ENCODE results near the gene APBA2. TPM values are rescaled to one million over a fixed set of nuclear protein-coding genes. Genes with fewer than 3 reads are reported as not detected.
A peak's percentile ranks its signal among the peaks of the same experiment; 100 is the strongest.

The APBA2 gene
- total RNA-seq, 1 experiment from 2014 or later, result not detected

- H3K9me3 ChIP-seq, result no peaks in the 10 kb centered on the region
- TF ChIP-seq CTCF (IDR thresholded peaks at IDR 0.05; ENCODE audit: insufficient read depth in 1 of 2, low read depth in 1 of 2, low read length in 1 of 2, severe bottlenecking in 1 of 2, unreplicated experiment in 1 of 2), result peak in 1 of 2 experiments; percentile 37
- H3K27me3 ChIP-seq (replicated peaks; ENCODE audit: control insufficient read depth, insufficient read depth, low read length), result no peaks in the 10 kb centered on the region
- H3K4me3 ChIP-seq (ENCODE audit: low read depth, low read length), result no peak overlapping the region
- BruUV-seq (replicated peaks), result no TSS peak
- peaks cover 3% of the 10 kb centered on the region for H3K27me3 Mint-ChIP-seq (ENCODE audit: insufficient read depth, unreplicated experiment)
- no peak for DNase-seq
- H3K36me3 Mint-ChIP-seq (ENCODE audit: insufficient read depth, unreplicated experiment), result no peaks in the 10 kb centered on the region
- no peaks in the 10 kb centered on the region for H3K9me3 Mint-ChIP-seq (ENCODE audit: unreplicated experiment)
- no peak overlapping the region for H3K4me3 Mint-ChIP-seq (ENCODE audit: unreplicated experiment)
- no peak overlapping the region for H3K27ac Mint-ChIP-seq (ENCODE audit: unreplicated experiment)
- H3K4me1 Mint-ChIP-seq (ENCODE audit: low read depth, unreplicated experiment), result no peaks in the 10 kb centered on the region
- POLR2A ChIA-PET, result no interaction called here
- no peaks in the 10 kb centered on the region for H3K36me3 ChIP-seq (ENCODE audit: control insufficient read depth, insufficient read depth, low read length)
- no peaks in the 10 kb centered on the region for H3K4me1 ChIP-seq
- intact Hi-C loops (cut with micrococcal nuclease; ENCODE audit: unreplicated experiment), result no loop called here
- CTCF ChIA-PET, result no interaction called here
These were observed 27.5 kb downstream of the APBA2 start for GRCh38 chr15:28913171-28913765.

- DNase-seq, result no peak
- no peaks in the 10 kb centered on the region for H3K36me3 Mint-ChIP-seq (ENCODE audit: insufficient read depth, unreplicated experiment)
- no peaks in the 10 kb centered on the region for H3K4me1 ChIP-seq
- no peaks in the 10 kb centered on the region for H3K27me3 ChIP-seq (replicated peaks; ENCODE audit: control insufficient read depth, insufficient read depth, low read length)
- no peaks in the 10 kb centered on the region for H3K9me3 Mint-ChIP-seq (ENCODE audit: unreplicated experiment)
- no peaks in the 10 kb centered on the region for H3K36me3 ChIP-seq (ENCODE audit: control insufficient read depth, insufficient read depth, low read length)
- ChIA-PET POLR2A (no interaction called here), CTCF (no interaction called here)
- no TSS peak for BruUV-seq (replicated peaks)
- no peak overlapping the region for H3K27ac Mint-ChIP-seq (ENCODE audit: unreplicated experiment)
- no peaks in the 10 kb centered on the region for H3K4me1 Mint-ChIP-seq (ENCODE audit: low read depth, unreplicated experiment)
- TF ChIP-seq CTCF (IDR thresholded peaks at IDR 0.05; ENCODE audit: insufficient read depth in 1 of 2, low read depth in 1 of 2, low read length in 1 of 2, severe bottlenecking in 1 of 2, unreplicated experiment in 1 of 2), result no peak
- no peak overlapping the region for H3K4me3 Mint-ChIP-seq (ENCODE audit: unreplicated experiment)
- H3K9me3 ChIP-seq, result no peaks in the 10 kb centered on the region
- peaks cover 3% of the 10 kb centered on the region for H3K27me3 Mint-ChIP-seq (ENCODE audit: insufficient read depth, unreplicated experiment)
- intact Hi-C loops (cut with micrococcal nuclease; ENCODE audit: unreplicated experiment), result no loop called here
- no peak overlapping the region for H3K4me3 ChIP-seq (ENCODE audit: low read depth, low read length)
These were observed 28.3 kb downstream of the APBA2 start for GRCh38 chr15:28914046-28914445.

- no peaks in the 10 kb centered on the region for H3K4me1 ChIP-seq
- Mint-ChIP-seq H3K27me3 (ENCODE audit: insufficient read depth, unreplicated experiment) (peaks cover 3% of the 10 kb centered on the region), H3K36me3 (ENCODE audit: insufficient read depth, unreplicated experiment) (no peaks in the 10 kb centered on the region), H3K4me3 (ENCODE audit: unreplicated experiment) (no peak overlapping the region), H3K27ac (ENCODE audit: unreplicated experiment) (no peak overlapping the region), H3K4me1 (ENCODE audit: low read depth, unreplicated experiment) (no peaks in the 10 kb centered on the region), H3K9me3 (ENCODE audit: unreplicated experiment) (no peaks in the 10 kb centered on the region)
- H3K4me3 ChIP-seq (ENCODE audit: low read depth, low read length), result no peak overlapping the region
- H3K27me3 ChIP-seq (replicated peaks; ENCODE audit: control insufficient read depth, insufficient read depth, low read length), result no peaks in the 10 kb centered on the region
- H3K9me3 ChIP-seq, result no peaks in the 10 kb centered on the region
- ChIA-PET CTCF (no interaction called here), POLR2A (no interaction called here)
- no peak for DNase-seq
- BruUV-seq (replicated peaks), result no TSS peak
- intact Hi-C loops (cut with micrococcal nuclease; ENCODE audit: unreplicated experiment), result no loop called here
- no peak for TF ChIP-seq CTCF (IDR thresholded peaks at IDR 0.05; ENCODE audit: insufficient read depth in 1 of 2, low read depth in 1 of 2, low read length in 1 of 2, severe bottlenecking in 1 of 2, unreplicated experiment in 1 of 2)
- no peaks in the 10 kb centered on the region for H3K36me3 ChIP-seq (ENCODE audit: control insufficient read depth, insufficient read depth, low read length)
These were observed 28.8 kb downstream of the APBA2 start for GRCh38 chr15:28914483-28915023.
